GM19239 (cell line): ENCODE data around the gene CCDC152.
"Not testable (repeated sequence)": the region's sequence is repeated elsewhere in the genome, so short reads cannot be mapped to it uniquely, and the experiment has no call there.

Experiments used
- DNase-seq: peaks from one replicate; pipeline ENCODE4 v3.0.0; 2011; ENCODE audit warnings: low spot score; ENCODE audit not compliant: insufficient read length
- FAIRE-seq: peaks from 2 replicates; lab custom pipeline; 2011; peaks lifted over from hg19 to GRCh38; lab: Jason Lieb, UNC

Gene CCDC152

DNA sequence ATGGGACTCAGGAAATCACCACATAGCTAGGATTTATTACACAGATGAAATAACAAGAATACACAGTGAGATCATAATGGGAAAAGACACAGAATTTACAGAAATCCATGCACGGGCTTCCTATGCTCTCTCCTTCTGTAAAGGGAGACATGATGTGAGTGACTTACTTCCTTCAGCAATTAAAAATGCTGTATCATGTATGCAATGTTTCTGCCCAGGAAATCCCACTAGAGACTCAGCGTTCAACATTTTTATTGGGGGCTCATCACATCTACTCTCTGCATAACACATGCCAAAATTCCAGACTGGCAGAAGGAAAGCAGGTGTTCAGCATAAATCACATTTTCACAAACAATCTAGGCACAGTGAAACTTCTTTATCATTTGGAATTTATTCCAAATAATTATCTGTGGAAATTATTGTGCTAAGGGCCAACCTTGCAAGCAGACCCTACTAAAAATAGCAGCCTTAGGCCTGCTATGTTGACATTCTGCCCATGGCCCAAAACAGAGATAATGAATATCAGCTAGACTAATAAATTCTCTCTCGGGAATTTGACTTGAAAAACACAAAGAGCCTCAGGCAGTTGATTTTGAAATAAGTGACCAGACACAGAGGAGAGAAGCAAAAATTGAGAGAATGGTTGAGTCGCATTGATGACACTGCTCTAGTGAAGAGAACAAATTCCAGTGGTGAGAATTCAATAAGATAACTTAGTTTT lies 86.5 kb downstream of the CCDC152 start:
- FAIRE-seq (no peak), DNase-seq (no peak)

DNA sequence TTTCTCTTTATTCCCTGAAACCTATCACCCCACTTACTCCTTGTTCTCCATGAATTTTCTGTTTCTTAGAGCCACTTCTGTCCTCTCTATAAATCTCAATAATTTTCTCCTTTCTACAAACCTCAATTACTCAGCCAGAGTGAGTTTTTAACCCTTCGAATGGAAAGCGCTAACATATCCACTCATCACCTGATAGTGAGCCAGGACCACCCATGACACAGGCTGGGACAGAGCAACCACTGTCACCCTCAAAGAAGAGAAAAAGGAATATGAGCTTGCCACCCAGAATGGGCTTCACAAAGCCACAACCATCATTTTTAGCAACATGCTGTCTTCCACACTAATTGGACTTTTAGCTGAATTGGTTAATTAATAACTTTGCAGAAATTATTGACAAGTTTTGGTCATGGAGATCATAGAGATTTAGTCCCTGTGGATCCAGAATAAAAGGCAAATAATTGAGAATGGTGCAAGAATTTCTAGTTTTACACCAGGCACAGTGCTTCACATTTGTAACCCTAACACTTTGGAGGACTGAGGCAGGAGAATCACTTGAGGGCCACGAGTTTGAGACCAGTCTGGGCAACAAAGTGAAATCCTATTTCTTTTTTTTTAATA lies 87.2 kb downstream of the CCDC152 start:
- FAIRE-seq (no peak), DNase-seq (no peak)

DNA sequence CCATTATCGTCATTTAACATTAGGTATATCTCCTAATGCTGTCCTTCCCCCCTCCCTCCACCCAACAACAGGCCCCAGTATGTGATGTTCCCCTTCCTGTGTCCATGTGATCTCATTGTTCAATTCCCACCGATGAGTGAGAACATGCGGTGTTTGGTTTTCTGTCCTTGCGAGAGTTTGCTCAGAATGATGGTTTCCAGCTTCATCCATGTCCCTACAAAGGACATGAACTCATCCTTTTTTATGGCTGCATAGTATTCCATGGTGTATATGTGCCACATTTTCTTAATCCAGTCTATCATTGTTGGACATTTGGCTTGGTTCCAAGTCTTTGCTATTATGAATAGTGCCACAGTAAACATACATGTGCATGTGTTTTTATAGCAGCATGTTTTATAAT lies 87.8 kb downstream of the CCDC152 start:
- not testable (repeated sequence) for FAIRE-seq, DNase-seq

DNA sequence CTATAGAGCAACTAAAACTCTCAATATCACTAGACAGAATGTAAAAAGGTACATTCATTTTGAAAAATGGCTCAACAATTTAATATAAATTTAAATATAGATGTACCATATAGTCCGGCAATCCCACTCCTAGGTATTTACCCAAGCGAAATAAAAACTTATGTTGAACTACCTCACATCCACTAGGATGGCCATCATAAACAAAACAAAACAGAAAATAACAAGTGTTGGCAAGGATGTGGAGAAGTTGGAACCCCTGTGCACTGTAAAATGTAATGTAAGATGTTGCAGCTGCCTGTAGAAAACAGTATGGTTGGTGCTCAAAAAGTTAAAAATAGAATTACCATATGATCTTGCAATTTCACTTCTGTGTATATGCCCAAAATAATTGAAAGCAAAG lies 91.9 kb downstream of the CCDC152 start:
- no peak for FAIRE-seq
- no peak for DNase-seq

DNA sequence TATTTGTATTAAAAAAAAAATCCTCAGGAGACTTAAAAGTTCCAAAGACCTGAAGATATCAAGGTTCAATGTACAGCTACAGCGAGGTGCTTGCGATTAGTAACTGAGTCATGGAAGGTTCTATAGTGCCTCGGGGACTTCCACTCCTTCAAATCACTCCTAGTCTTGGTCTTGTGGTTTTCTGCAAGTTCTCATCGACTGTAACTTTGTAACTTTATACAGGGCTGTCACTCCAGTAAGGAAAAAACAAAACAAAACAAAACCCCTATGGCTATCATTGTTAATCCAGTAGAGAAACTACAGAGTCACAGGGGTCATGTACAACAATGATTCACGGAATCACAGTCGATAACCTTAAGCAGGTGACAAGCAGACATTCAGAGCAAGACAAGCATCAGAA lies 94.9 kb downstream of the CCDC152 start:
- FAIRE-seq (no peak), DNase-seq (no peak)
